Gastrocnemius medialis (tissue), 4 donors: ENCODE data around the gene ACTN2.

Source experiments
- CTCF ChIP-seq, 5 experiments: fragments of 450-650 bp in 3 of 5; fragments of 200-600 bp in 2 of 5; sonication (generic) in 2 of 5; IDR thresholded peaks in 4 of 5; conservative IDR thresholded peaks in 1 of 5; 1 replicate in 4 of 5; 2 replicates in 1 of 5; pipeline ENCODE4 v1.5.1; 2016 to 2019; ENCODE audit warnings: antibody characterized with exemption in 5 of 5, mild to moderate bottlenecking in 3 of 5, moderate library complexity in 3 of 5
- POLR2A ChIP-seq, 2 donors: fragments of 450-650 bp; IDR thresholded peaks; one replicate each; pipeline ENCODE4 v1.6.1; 2017; ENCODE audit warnings: antibody characterized with exemption in 2 of 2, mild to moderate bottlenecking in 2 of 2, moderate library complexity in 2 of 2

- TF ChIP-seq CTCF (IDR thresholded peaks at IDR 0.05 in 4 of 5, conservative IDR thresholded peaks at IDR 0.05 in 1 of 5), result no peak
- no peak for TF ChIP-seq POLR2A (IDR thresholded peaks at IDR 0.05)
Measured at GRCh38 chr1:236753516-236753915, 67.2 kb downstream of the ACTN2 start.
